Stomach (tissue), 9 donors: ENCODE data around the gene CRTC1. TPM values are rescaled to one million over a fixed set of nuclear protein-coding genes. Genes with fewer than 3 reads are reported as not detected.
"Not testable (repeated sequence)": the region's sequence is repeated elsewhere in the genome, so short reads cannot be mapped to it uniquely, and the experiment has no call there.

Source experiments
- DNase-seq, 2 donors: peaks; one replicate each; pipeline versions ENCODE4 v3.0.0 to v3.0.0-alpha.2; 2013 to 2019
- H3K27ac ChIP-seq, 5 donors: fragments of 200-600 bp in 4 of 5; sonication (generic) in 4 of 5; one replicate each; pipeline ENCODE4 v1.5.1; 2013 to 2019; ENCODE audit warnings: mild to moderate bottlenecking in 1 of 5, moderate library complexity in 1 of 5
- H3K27me3 ChIP-seq, 3 donors: fragments of 200-600 bp; sonication (generic); one replicate each; pipeline ENCODE4 v1.5.1; 2017 to 2019; ENCODE audit warnings: mixed run types in 1 of 3
- H3K36me3 ChIP-seq, 4 donors: fragments of 200-600 bp; sonication (generic); 1 replicate in 3 of 4; 2 replicates in 1 of 4; pipeline ENCODE4 v1.5.1; 2016 to 2019
- H3K4me1 ChIP-seq, 4 donors: fragments of 200-600 bp; sonication (generic); one replicate each; pipeline ENCODE4 v1.5.1; 2016 to 2019
- H3K4me3 ChIP-seq, 4 donors: fragments of 200-600 bp; sonication (generic) in 3 of 4; one replicate each; pipeline ENCODE4 v1.5.1; 2016 to 2019; ENCODE audit warnings: mild to moderate bottlenecking in 1 of 4
- H3K9me3 ChIP-seq, 4 donors: fragments of 200-600 bp; sonication (generic); one replicate each; pipeline ENCODE4 v1.5.1; 2016 to 2019
- EP300 ChIP-seq: sonication (generic); formaldehyde crosslinking; IDR thresholded peaks from one replicate; pipeline ENCODE4 v1.6.1; 2017; ENCODE audit warnings: antibody characterized with exemption
- POLR2A ChIP-seq, 4 donors: fragments of 450-650 bp; IDR thresholded peaks; one replicate each; pipeline ENCODE4 v1.6.1; 2016; ENCODE audit warnings: antibody characterized with exemption in 4 of 4, control low read depth in 2 of 4, mild to moderate bottlenecking in 1 of 4, moderate library complexity in 1 of 4
- POLR2AphosphoS5 ChIP-seq, 3 donors: sonication (generic); formaldehyde crosslinking; IDR thresholded peaks; one replicate each; pipeline ENCODE4 v1.6.1; 2016; ENCODE audit warnings: antibody characterized with exemption in 3 of 3
- WGBS, 5 donors: extraction: QIAGEN DNeasy Blood & Tissue Kit in 3 of 5; methylation state at CpG; one replicate each; pipeline versions ENCODE4 v1.1.5 to v1.1.7; 2013 to 2018; 5-methylcytosine and 5-hydroxymethylcytosine counted together
- intact Hi-C: fragments of 100-400 bp; cut with DNase I; formaldehyde crosslinking; loops from one replicate; pipeline ENCODE4 v1.15.1; 2023; ENCODE audit warnings: low total_unique reads
- polyA plus RNA-seq, 3 donors: library from polyadenylated mRNA; stranded (reverse); fragments of 200-250 nt; gene quantifications; one replicate each; pipeline ENCODE4 v1.2.3, GENCODE V29; 2013
- total RNA-seq, 5 donors: library from RNA; depleted of rRNA; stranded (reverse); fragments of >200 nt; gene quantifications; one replicate each; pipeline versions ENCODE4 v1.1.0 to v1.2.3, GENCODE V29; 2014 to 2016
- TF ChIP-seq, protein P1 (sequence below), 7 experiments: fragments of 450-650 bp in 4 of 7; fragments of 200-600 bp in 3 of 7; sonication (generic) in 3 of 7; IDR thresholded peaks; one replicate each; pipeline ENCODE4 v1.5.1; 2016 to 2019; ENCODE audit warnings: antibody characterized with exemption in 7 of 7, control low read depth in 2 of 7, mild to moderate bottlenecking in 1 of 7
- donor health status: healthy with polysubstance abuse.
- donor health status: Bipolar disorder and iron deficiency.
- donor health status: healthy.

Gene CRTC1
- total and polyA plus RNA-seq, 8 donors, result 4.2 to 28.0 (median 4.6) TPM; not detected in 1

DNA sequence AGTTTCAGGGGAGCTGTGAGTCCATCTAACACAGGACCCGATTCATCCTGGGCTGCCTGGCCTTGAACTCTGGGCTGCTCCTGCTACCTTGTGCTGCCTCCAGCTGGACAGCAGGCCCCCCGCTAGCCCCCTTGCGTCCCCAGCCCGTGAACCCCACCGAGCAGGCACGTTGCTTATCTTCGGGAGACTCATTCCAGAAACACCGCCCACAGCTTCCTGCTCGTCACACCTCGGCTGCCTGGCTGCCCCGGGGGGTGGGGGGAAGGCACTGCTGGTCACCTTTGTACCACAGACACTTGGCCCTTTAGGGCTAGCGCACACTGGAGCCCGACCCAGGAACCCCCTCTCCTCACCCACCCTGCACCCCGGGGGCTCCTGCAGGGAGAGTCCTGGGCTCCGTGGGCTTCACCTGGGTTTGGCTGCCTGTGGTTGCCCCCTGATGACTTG is 48.1 kb downstream of the CRTC1 start:
- peak overlapping the region in 1 of 5 donors; percentile 64 for H3K27ac ChIP-seq
- TF ChIP-seq, protein P1, sequence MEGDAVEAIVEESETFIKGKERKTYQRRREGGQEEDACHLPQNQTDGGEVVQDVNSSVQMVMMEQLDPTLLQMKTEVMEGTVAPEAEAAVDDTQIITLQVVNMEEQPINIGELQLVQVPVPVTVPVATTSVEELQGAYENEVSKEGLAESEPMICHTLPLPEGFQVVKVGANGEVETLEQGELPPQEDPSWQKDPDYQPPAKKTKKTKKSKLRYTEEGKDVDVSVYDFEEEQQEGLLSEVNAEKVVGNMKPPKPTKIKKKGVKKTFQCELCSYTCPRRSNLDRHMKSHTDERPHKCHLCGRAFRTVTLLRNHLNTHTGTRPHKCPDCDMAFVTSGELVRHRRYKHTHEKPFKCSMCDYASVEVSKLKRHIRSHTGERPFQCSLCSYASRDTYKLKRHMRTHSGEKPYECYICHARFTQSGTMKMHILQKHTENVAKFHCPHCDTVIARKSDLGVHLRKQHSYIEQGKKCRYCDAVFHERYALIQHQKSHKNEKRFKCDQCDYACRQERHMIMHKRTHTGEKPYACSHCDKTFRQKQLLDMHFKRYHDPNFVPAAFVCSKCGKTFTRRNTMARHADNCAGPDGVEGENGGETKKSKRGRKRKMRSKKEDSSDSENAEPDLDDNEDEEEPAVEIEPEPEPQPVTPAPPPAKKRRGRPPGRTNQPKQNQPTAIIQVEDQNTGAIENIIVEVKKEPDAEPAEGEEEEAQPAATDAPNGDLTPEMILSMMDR (IDR thresholded peaks at IDR 0.05), result no peak
- TF ChIP-seq POLR2A (IDR thresholded peaks at IDR 0.05), result no peak
- no peak for TF ChIP-seq POLR2AphosphoS5 (IDR thresholded peaks at IDR 0.05)
- no peak for TF ChIP-seq EP300
- intact Hi-C loops, result no loop called here

DNA sequence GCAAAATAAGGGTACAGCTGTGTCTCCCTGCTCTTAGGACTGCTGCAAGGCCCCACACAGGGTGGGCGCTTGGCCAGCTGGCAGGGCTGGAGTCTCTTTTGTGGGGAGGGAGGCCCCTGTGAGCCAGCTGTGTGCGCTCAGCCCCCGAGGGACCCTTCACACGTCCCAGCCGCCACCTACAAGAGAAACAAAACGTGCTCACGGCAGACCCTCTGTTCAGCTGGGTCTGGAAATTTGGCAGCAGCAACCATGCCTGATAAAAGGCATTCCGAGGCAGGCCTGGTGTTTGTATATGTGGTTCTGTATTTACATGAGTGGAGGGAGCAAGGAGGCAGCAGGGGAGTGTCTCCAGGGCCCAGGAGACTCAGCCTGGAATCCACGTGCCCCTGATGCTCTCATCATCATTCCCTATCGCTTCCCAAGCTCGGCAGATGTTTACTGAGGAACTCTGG is 49.7 kb downstream of the CRTC1 start:
- TF ChIP-seq, protein P1 (IDR thresholded peaks at IDR 0.05), result no peak
- TF ChIP-seq POLR2AphosphoS5 (IDR thresholded peaks at IDR 0.05), result peak in 2 of 3 donors; percentile 35 to 51
- Histone ChIP-seq H3K27me3 (no peaks in the 10 kb centered on the region), H3K27ac (peak overlapping the region; percentile 10 to 64 (median 46)), H3K4me3 (no peak overlapping the region), H3K36me3 (no peaks in the 10 kb centered on the region), H3K4me1 (peaks cover 41 to 72% (median 60%) of the 10 kb centered on the region in 4 donors), H3K9me3 (no peaks in the 10 kb centered on the region)
- 17 to 38% (median 22%) methylated on average over 10 to 11 of the region's 11 CpGs for WGBS, 5 donors
- peak; percentile 57 to 86 for DNase-seq
- intact Hi-C loops, result no loop called here

More for the DNA sequence above, 48.1 kb downstream of the CRTC1 start:
- peak; percentile 42 to 77 for DNase-seq
- Histone ChIP-seq H3K9me3 (no peaks in the 10 kb centered on the region), H3K36me3 (no peaks in the 10 kb centered on the region), H3K27me3 (no peaks in the 10 kb centered on the region), H3K4me1 (peaks cover 27 to 55% (median 44%) of the 10 kb centered on the region in 4 donors), H3K4me3 (no peak overlapping the region)
- 34 to 59% (median 44%) methylated on average over 9 to 15 of the region's 15 CpGs for WGBS, 5 donors

DNA sequence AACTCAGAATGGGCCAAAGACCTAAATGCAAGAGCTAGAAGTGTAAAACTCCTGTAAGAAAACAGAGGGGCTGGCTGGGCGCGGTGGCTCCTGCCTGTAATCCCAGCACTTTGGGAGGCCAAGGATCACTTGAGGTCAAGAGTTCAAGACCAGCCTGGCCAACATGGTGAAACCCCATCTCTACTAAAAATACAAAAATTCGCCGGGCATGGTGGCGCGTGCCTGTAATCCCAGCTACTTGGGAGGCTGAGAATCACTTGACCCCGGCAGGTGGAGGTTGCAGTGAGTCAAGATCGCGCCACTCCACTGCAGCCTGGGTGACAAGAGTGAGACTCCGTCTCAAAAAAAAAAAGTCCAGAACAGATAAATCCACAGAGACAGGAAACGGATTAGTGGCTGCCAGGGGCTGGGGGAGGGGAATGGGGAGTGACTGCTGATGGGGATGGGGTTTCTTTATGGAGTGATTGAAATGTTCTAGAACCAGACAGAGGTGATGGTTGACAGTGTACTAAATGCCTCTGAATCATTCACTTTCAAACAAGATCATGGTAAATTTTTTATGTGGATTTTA is 50.4 kb downstream of the CRTC1 start:
- DNase-seq, H3K36me3 ChIP-seq, H3K9me3 ChIP-seq, intact Hi-C loops, H3K4me3 ChIP-seq, H3K27me3 ChIP-seq: not testable (repeated sequence)
- Histone ChIP-seq H3K27ac (peak overlapping the region in 3 of 5 donors; percentile 10 to 64 (median 46)), H3K4me1 (peaks cover 45 to 78% (median 67%) of the 10 kb centered on the region in 4 donors)
- 81 to 89% (median 85%) methylated on average over 11 of the region's 11 CpGs for WGBS, 5 donors

DNA sequence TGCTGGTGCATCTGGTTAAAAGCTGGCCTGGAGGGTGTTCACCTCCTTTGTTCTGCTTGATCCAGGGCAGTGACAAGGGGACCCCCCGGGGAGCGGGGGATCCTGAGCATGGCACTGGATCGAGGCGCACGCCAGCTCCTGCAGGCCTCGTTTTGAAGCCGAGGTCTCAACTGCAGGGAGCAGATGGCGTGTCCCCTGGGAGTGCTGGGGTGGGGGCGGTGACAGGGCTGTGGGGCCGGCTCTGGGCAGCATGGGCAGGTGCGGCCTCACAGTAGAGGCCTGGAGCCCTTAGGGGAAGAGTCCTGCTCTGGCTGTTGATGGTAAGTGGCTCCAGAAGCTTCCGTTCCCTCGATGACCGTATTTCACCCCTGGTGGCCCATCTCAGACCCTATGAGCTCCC is 51.8 kb downstream of the CRTC1 start:
- Histone ChIP-seq H3K4me1 (peaks cover 49 to 88% (median 78%) of the 10 kb centered on the region in 4 donors), H3K36me3 (no peaks in the 10 kb centered on the region), H3K4me3 (no peak overlapping the region), H3K27me3 (no peaks in the 10 kb centered on the region), H3K27ac (peak overlapping the region in 1 of 5 donors; percentile 3), H3K9me3 (no peaks in the 10 kb centered on the region)
- DNase-seq, result peak in 1 of 2 donors; percentile 45
- no peak for TF ChIP-seq POLR2A (IDR thresholded peaks at IDR 0.05)
- TF ChIP-seq, protein P1 (IDR thresholded peaks at IDR 0.05), result no peak
- TF ChIP-seq POLR2AphosphoS5 (IDR thresholded peaks at IDR 0.05), result no peak
- TF ChIP-seq EP300, result no peak
- WGBS, 5 donors, result 92 to 95% (median 93%) methylated on average over 12 to 14 of the region's 14 CpGs
- intact Hi-C loops, result no loop called here

DNA sequence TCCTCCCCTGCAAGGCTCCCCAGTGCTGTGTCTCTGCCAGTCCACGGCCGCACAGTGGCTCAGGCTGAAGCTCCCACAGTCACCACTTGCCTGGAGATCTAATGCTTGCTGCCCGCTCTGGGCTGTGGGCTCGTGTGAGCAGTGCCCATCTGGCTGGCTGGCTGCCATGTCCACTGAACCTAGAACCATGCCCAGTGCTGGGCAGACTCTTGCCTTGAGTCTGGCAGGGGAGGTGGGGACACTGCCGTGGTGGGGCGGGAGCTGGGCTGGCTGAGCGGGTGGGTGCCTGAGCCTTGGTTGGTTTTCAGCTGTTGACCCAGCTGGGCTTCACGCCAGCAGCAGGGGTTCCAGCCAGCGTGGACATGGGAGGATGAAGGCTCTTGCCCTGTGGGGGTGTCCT is 52.3 kb downstream of the CRTC1 start:
- intact Hi-C loops, result no loop called here
- 72 to 87% (median 81%) methylated on average over 3 to 9 of the region's 9 CpGs for WGBS, 5 donors
- Histone ChIP-seq H3K4me1 (peaks cover 54 to 93% (median 82%) of the 10 kb centered on the region in 4 donors), H3K27ac (peak overlapping the region in 1 of 5 donors; percentile 3), H3K4me3 (no peak overlapping the region), H3K9me3 (no peaks in the 10 kb centered on the region), H3K36me3 (no peaks in the 10 kb centered on the region), H3K27me3 (no peaks in the 10 kb centered on the region)
- peak in 1 of 2 donors; percentile 49 for DNase-seq
- TF ChIP-seq POLR2AphosphoS5 (IDR thresholded peaks at IDR 0.05), result no peak
